DMS53 treated with DMSO at 0.1 percent for 48 hours (cell line): ENCODE results near the gene PELI2.
A peak's percentile ranks its signal among the peaks of the same experiment; 100 is the strongest.

ENCODE experiments used
- DNase-seq: peaks from one replicate; lab custom pipeline; 2025; ENCODE audit not compliant: unreplicated experiment; lab: John Stamatoyannopoulos, UW

Gene PELI2

DNA sequence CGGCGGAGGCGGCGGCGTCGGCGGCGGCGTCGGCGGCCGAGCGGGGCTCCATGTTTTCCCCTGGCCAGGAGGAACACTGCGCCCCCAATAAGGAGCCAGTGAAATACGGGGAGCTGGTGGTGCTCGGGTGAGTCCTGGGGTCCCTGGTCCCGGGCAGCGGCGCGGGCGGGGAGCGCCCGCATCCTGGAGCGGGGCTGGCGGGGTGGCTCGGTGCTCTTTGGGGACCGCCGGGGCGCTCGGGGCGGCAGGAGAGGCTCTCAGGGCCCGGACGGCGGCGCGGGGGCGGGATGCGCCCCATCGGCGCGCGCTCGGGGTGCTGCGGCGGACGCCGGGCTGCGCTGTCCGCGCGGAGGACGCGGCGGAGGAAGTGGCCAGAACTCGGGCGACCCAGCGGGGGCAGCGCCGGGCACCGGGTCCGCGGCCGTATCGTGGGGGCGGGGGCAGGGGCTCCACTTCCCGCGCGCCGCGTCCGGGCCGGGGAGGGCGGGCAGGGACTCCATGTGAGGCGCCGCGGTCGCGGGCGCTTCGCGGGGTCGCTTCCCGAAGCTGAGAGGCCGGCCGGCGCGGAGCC is 485 bp downstream of the PELI2 start:
- DNase-seq, result no peak

DNA sequence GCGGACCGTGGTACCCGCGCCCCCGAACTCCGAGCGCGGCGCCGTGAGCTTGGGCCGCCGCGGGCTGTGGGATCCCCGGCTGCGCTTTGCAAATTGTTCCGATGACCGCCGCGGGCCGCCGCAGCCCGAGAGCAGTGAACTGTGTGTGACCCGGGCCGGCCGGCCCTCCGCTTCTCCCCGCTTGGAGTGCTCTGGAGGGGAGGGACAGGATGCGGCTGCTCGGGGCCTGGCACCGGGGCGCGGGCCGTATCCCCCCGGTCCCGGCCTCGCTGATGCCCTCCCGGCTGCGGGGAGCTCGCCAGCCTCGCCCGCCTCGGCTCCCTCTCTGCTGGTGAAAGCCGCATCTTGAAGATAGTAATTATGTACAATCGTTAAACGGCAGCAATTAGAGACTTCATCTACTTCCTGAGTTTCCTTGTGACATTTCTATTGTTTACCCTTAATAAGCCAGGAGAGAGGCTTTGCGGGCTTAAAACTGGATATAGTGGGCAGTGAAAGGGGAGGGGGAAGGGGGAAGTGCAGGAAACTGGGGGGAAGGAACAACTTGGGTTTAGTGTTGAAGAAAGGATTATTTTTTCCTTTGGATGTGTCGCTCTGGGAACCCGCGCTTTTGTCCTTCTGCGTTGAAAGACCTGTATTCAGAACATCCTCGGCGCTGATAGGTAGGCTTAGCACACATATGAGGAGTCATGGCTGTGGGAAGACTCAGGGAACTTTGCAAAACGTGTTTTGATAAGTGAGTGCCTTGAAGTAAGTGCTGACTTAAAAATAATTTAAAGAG is 1.2 kb downstream of the PELI2 start:
- DNase-seq, result peak; percentile 22

DNA sequence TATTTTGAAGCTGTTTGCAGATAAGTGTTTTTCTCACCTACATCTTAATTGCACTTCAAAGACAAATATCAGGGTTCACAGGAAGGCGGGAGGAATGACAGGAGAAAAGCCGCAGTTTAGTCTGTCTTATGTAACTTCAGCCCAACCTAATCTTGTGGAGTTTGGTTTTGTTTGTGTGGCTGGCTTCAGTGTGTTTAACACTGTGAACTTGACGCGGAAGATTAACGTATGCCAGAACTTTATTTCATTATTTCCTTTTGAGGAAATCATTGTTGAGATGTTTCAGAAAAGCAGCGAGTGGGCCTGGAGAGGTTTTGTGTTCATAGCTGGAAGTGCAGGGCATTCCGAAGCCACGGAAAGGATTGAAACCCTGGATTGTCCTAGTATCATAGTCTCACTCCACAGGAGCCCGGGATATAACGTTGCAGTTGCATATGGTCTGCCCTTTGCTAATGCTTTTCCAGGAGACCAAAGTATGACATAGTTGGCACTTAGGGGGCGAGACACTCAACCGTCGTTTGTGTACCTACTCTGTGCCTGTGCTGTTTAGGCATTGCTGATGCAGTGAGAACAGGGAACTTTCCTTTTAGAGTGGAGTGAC is 2.0 kb downstream of the PELI2 start:
- DNase-seq, result peak; percentile 28

DNA sequence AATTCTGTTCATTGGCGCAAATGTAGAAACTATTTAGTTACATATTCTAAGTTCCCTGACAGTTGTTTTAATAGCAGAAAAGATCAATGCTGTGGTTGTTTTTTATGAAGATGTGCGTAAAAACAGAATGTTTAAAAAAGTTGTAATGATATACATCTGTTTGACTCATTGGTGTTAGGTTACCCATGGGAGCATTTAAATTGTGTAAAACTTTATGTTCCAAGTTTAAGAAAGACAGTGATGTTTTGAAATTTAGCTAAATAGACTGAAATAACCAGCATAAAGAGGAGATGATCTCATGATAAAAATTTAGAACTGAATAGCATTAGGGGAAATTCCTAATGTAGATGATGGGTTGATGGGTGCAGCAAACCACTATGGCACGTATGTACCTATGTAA is 3.6 kb downstream of the PELI2 start:
- no peak for DNase-seq

DNA sequence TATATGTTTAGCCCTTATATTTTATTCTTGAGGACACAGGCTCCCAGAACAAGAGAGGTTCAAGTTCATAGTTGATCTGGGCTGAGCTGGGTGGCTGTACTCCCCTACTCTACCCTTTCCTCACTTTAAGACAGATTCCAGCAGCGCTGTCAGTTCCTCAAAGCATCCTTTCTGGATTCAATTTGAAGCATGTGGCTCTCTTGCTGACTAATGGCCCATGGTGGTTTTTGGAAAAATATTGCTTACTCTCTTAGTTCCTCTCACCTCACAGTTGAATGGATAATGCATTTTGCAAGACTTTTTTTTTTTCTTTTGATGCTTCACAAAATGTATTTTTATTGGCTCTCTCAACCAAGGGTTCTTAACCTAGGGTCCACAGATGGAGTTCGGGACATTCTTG is 4.1 kb downstream of the PELI2 start:
- DNase-seq, result no peak

DNA sequence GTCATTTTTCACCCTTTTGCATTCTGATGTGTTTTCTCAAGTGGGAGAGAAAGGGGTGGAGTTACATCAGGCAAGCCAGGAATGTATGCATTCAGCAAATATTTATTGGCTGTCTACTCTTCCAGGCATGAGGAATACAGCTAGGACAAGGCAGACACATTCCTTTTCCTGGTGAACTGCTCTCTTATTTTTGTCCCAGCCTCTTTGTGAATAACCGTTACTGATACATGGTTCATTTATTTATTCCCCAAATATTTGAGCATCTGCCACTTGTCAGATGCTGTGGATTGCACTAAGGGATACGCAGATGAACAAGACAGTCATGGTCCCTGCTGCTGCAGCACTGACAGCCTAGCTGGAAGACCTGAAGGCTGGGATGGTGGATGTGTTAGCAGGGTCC is 6.1 kb downstream of the PELI2 start:
- peak; percentile 19 for DNase-seq

DNA sequence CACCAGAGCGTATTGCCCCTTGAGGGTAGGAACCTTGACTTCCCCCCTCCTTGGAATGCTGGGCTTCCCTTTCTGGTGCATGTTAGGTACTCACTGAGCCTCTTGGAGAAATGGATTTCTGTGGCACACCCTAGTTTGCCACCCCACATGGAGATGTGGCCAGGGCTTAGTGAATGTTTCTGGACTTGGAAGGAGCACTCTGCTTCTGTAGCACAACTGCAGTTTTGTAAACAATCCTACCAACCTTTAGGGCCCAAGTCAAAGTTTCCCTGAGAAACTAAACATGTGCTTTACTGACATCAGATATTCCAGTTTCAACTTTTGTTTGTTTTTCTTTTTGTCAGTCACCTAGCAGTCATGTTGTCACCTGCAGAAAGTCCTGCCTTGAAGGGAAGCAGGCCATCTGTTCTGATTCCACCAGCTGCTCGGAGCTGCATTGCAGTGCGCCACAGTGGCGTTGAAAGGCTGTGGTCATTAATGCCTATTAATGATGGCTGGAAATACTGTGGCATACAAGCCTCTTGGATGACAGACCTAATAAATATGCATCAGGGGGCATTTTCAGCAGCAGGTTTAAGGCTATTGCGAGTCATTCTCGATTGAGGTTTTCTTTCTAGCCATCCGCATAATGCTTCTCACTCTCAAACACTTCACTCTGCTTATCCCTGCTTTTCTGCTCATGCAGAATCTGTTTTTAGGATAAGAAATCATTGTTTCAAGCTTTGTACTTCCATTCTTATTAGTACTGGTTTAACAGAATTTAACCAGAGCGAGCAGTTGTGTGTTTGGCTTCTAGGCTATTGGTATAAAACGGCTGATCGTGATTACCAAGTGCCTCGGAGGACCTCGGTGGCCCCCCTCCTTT is 7.8 kb downstream of the PELI2 start:
- peak; percentile 70 for DNase-seq

DNA sequence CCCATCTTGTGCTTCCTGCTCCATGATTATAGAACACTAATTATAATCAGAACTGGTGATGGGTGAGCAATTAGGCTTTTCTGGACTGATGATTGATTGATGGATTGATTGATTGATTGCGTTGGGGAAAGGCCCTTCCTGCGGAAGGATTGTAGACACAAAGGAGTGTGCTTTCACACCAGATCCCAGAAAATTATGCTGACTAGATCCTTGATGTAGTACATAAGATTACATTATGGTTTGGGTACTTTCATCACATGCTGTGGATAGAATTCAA is 8.4 kb downstream of the PELI2 start:
- no peak for DNase-seq

DNA sequence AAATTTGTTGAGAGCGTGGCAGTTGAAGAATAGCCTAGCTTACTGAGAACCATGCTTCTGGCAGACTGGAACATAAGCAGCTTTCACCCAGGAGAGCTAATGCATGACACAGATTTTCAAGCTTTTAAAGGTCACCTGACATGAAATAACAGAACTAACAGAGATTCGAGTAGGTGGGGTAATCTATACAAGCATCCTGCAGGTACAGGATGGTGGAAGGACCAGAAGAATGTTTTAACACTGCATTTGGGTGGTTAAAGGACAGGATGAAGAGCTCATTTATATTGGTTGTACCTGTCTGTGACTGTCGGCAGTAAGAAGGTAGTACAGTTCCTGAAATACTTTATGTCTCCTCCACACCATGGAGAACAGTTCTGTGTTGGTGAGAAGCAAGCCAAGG is 8.9 kb downstream of the PELI2 start:
- DNase-seq, result no peak

DNA sequence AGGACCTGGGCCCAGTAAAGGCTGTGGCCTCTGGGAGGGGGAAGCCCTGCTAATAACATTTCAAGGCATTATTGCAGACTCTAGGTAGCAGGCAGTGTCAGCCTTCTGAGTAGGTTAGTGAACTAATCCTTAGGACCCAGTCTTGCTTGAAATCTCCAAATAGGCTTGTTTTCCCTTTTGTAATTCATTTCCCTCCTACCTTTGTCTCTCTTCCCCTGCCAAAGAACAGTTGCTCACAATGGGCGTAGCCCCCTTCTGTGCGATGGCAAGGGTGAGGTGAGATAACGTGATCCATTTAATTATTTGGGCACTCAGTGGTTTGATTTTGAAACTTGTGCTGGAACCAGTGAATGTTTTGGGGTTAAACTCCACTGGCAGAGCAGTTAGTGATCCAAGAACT is 10.9 kb downstream of the PELI2 start:
- no peak for DNase-seq

DNA sequence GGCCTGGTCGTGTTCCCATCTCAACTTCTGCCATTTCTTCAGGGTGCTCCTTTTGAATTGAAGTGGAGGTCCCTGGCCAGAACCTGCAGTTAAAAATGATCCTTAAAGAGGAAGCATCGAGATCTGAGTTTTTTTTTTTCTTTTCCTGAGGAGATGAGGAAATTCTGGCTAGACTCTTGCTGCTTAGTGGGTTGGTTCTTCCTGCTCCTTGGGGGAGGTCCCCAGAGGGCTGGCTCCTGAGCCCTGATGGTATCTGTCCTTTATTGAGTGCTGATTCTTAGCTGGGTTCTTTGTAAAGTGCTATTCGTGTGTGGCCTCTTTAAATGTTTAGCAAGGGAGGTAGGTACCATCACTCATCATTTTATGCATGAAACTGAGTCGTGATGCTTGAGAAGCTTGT is 11.7 kb downstream of the PELI2 start:
- DNase-seq, result no peak

DNA sequence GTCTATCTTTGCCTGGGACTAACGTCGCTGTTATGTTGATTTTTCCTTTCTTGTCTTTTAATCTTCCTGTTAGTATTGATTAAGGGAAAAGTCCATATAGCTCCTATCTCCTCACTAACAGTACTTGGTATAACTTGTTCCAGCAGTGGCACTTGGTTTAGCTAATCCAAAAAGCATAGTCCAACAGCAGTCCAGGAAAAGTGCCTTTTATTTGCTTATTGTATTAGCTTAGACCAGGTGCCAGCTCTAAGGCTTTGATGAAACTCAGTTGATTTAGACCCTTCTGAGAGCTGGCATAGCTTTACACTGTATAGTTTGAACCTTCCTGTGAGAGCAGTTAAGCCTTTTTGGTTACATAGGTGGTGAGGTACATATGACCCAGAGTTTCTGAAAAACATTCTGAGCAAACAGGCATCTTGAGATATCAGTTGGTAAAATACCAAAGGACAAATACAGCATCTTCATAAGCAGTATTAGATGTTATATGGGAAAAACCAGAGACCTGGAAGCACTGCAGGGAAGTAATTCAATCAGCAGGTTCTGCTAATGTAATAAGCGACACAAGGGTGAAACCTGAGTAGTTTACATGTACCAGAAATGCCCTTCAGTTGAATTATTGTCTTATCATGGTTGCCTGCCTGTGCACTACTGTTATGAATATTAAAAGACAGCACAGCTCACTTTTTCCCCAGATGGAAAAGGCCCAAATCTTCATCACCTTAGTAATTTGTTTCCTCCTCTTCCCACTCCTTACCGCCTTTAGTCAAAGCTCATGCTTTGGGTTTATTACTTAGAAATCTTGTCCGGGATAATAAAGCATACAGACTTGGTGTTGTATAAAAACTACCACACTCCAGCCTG is 13.0 kb downstream of the PELI2 start:
- peak; percentile 54 for DNase-seq

DNA sequence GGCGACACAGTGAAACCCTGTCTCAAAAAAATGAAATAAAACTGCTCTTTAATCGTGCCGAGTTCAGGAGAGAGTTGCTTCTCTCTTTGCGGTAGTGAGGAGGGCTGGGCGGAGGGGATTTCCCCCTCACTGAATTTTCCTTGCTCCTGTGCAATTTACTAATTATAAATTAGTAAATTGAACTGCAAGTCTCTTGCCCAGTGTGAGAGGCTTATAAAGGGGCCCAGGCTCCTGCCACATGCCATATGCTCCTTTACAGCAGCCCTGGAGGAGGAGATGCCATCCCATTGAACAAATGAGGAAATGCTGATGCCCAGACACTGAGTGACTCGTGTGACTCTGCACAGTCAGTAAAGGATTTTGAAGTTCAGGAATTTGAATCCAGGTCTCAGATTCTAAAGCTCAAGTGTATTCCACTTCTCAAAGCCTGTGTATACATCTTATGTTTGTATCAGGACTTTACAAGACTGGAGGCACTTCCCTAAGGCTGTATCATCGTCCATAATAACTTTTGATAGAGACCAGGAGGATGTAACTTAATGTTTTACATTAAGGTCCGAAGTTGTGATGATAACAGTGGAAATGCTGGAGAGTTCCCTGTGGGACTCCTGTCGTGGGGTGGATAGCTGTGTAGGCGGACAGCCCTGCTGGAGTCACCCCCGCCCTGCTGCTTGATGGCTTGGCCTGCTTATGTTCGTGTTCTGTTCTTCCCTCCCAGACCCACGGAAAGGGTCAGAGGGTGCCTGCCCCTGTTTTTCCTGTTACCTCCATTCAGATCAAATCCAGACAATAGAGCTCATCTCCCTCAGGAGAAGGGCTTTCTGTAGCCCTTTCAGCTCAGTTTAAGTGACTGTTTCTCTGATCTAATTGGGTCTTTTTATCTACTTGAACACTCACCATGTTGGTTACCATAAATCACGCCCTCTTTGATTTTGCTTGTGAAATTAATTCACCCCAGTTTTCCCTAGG is 13.9 kb downstream of the PELI2 start:
- no peak for DNase-seq

DNA sequence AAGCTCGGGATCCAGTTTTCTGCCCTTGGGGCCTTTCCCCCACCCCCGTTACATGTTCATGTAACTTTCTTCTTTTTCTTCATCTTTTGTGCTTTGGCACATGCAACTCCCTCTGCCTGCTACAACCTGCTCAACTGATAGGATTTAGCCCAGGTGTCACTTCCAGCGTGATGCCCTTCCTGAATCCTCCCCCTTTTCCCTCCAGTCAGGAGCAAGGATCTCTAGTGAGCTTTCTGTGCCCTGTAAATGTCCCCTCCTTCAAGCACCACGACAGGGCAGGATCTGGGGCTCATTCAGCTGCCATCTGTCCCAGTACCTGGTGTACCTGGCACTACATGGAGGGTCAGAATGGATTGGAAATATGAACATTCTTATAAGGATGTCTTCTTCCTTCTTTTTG is 15.3 kb downstream of the PELI2 start:
- DNase-seq, result no peak

DNA sequence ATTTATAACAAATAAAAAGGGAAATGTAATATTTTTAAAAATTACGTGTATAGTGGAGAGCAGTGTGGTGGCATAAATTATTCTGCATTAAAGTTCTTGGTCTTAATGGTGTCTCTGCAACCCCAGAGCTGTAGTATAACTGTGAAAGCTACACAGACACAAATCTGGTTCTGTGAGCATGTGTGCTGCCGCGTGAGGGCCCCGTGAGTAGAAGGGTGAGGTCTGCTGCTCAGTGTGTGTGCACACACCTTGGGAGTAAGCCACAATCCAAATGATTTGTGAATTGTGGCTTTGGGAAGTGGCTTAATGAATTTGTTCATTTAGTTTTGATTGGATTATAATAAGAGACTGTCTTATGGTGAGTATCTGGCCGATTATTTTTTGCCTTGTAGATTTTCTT is 16.8 kb downstream of the PELI2 start:
- DNase-seq, result no peak

DNA sequence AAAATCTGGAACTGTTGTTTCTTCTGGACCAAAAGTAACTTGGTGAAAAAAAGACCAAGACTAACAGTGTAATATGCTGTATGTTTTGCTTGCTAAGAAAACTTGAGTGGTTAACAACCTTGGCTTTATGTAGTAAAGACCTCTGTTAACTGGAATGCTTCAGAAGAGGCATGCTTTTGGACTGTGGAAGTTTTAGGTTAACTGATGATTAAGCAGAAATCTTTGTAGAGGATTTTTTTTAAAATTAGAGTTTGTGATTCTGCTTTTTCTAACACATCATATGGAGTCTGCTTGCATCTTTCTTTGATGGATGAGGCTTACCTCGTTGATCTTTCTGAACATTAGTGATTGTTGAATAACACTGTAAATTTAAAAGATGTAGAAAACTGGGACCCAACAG is 17.5 kb downstream of the PELI2 start:
- no peak for DNase-seq

DNA sequence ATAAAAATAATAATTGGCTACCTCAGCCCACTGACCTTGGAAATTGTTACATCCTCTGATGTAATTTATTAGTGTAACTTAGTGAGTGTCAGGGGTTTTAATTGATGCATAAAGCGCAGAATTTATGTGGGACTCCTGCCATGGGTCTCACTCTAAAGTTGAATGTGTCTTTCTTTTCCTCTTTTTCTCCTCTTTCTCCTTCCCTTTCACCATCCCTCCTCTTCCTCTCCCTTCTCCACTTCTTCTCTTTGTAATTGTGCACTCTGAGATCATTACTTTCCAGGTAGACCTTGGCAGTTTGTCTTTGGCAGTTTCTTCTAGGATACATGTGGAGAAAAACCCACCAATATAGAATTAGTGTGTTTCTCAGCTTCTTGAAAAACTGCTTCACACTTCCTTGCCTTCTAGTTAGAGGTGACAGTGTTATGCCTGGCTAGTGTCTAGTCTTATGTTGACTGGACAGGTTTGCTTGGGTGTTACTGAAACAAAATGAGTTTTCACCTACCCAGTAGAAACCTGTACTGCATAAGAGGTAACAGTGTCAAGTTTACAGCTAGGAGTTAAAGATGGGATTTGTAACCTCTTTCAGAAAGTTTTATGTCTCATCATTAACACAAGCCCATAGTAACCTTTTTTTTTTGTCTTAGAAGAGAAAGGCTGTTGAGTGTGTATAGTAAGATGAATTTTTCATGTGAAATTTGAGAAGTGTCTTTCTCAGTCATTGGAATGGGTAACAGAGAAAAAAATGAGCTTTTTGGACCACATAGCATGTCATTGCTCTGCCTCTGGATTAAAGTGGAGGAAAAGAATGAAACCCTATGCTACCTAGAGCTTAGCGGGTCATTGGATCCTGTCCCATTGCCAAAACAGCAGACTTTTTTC is 18.6 kb downstream of the PELI2 start:
- no peak for DNase-seq

DNA sequence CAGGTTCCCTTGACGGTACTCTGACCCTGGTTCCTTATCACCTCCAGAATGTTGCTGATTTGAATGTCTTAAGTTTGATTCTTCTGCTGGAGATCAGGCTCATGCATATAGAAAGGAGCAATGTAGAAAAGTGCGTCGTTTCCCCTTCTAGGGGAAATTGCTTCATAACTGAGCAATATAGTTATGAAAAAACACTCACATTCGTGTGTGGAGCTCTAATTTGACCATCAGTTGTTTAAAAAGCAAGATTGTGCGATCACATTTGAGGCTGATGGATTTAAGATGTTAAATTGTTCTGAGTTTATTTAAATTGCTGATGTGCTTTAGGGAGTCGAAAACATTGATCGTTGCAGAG is 19.2 kb downstream of the PELI2 start:
- no peak for DNase-seq

DNA sequence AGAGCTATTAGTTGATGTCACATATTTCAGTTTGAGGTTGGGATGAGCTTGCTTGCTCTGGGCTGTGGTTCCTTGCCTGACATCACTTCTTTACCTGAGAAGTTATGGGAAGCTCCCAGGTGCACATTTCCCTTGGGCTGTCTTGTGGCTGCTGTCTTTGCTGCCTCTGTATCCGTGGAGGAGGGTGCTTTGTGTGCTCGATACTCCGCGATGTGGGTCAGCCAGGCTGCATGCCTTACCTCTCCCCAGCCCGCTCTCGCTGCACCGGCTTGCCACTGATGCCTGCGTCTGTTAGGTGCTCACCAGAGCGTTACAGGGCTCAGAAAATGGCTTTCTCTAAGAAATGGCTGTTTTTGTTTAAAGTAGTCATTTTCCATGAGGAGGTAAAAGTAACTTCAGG is 19.6 kb downstream of the PELI2 start:
- DNase-seq, result no peak
